ENCODE data around the gene HSPD1.

The HSPD1 gene
- 158 to 160 reads per million in 2 donors for total RNA-seq

GRCh38 chr2:197499594-197500502 is at the start of gene HSPD1, which contains the start of gene HSPE1:
Gene HSPD1, minus strand, starts transcription at chr2:197499840. Its CDS starts 992 bp downstream, at chr2:197498848.
Gene HSPE1, plus strand, starts transcription at chr2:197500379. Its CDS starts 58 bp downstream, at chr2:197500437.
- peak; percentile 96 for DNase-seq

DNA sequence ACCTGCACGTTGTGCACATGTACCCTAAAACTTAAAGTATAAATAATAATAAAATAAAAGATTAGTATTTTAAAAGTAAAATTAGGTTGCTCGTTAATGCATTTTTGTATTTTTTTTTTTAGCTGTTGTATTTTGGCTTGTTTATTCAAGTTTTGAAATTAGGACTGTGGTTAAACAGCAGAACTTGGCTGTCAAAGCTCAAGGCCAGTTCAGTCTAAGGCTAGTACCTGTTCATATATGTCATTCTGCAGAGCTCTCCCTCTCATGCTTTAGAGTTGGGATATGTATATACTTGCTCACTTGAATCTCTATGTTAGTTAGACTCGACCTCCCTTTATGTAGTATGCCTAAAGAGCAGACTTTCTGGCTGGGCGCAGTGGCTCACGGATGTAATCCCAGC is 48.9 kb upstream of the HSPD1 start:
- no peak for DNase-seq

GRCh38 chr2:197547163-197547900 is 47.7 kb upstream of the HSPD1 start:
- no peak for DNase-seq

DNA sequence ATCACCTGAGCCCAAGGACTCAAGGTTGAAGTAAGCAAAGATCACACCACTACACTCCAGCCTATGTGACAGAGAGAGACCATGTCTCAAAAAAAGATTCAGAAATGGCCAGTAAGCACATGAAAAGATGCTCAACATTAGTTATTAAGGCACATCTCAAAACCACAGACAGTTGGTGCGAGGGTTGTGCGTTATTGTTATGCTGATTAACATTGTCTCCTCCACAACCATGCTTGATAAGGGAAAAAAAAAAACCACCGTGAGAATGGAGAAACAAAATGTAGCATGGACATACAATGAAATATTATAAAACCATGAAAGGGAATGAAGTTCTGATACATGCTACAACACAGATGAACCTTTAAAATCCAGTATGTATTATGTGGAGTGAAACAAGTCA is 43.6 kb upstream of the HSPD1 start:
- DNase-seq: no peak

GRCh38 chr2:197539734-197540133 is 40.1 kb upstream of the HSPD1 start:
- no peak for DNase-seq

- DNase-seq: no peak
Observed at GRCh38 chr2:197538412-197538811, 38.8 kb upstream of the HSPD1 start.

GRCh38 chr2:197517150-197517549 is 17.5 kb upstream of the HSPD1 start:
- no peak for DNase-seq

GRCh38 chr2:197516393-197516761 is 16.7 kb upstream of the HSPD1 start:
- DNase-seq: no peak

GRCh38 chr2:197515739-197516392 is 16.2 kb upstream of the HSPD1 start, which contains the start of gene MOB4:
Gene MOB4, plus strand, starts transcription at chr2:197516066. Its CDS starts 21 bp downstream, at chr2:197516087.
- DNase-seq: peak; percentile 91

DNA sequence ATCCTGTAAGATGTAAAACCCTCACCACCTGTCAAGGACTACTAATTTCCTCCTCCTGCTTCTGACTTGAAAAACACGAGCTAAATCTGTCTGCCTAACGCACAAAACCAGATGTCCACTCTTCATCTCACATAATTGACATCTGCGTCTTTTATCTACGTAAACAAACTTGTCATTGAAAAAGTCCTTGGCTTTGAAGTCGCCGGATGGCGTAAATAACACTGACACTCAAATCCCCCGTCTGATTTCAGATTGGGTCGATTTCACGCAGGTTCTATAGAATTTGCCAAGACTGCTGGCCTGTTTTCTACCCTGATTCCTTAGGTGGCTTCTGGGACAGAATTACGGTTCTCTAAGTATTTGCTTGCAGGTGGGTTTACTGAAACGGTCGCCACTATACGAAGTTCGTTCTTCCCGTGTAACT is 15.7 kb upstream of the HSPD1 start:
- DNase-seq: no peak

DNA sequence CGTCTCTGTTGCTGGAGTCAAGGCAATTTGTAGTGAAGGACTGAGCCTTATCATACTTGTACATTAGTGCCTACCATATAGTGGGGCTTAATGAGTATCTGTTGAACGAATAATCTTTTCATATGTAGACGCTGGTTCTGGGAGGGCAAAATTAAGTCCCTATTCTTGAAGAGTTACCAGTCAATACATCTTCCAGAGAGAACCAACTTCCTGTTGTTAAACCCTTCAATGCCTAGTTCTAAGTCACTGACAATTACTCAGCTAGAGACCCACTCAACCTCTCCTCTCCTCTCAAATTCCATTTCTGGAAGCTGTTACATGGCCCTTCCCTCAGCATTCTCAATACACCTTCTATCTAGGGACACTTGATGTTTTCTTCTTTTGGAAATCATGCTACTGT is 15.1 kb upstream of the HSPD1 start:
- no peak for DNase-seq

DNA sequence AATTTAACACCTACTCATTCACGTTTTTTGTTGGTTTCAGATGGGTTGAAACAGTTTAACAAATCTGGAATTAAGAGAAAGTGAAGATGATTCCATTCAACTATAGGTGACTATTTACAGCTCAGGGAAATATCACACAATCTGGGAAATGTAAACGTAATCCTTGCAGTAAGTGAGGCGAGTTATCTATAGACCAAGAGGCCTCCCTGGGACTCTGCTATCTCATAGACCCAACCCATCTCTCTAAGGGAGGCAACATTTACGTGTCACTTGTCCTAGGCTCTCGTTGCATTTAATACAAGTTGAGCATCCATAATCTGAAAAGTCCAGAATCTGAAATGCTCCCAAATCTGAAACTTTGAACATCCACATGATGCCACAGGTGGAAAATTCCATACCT is 14.3 kb upstream of the HSPD1 start:
- no peak for DNase-seq

GRCh38 chr2:197506658-197507057 is 7.0 kb upstream of the HSPD1 start:
- no peak for DNase-seq

DNA sequence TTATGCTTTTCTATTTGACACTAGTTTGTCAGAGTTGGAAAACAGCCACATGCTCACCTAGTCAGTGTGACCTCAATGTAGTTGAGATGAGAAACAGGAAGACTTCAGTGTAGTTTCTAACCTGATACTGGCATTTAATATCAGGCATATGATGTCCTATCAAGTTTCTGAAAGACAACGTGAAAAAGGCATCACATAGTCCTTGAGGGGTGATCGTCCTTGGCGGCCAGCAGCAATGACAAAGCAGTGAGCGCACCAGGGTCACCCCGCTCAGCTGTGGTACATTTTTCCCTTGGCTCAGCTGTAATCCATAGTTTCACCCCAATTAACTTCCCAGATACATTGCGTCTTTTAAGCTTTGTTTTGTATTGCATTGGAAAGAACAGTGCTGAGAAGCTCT is 4.9 kb upstream of the HSPD1 start:
- no peak for DNase-seq

- no peak for DNase-seq
Observed at GRCh38 chr2:197504000-197504399, 4.4 kb upstream of the HSPD1 start.

DNA sequence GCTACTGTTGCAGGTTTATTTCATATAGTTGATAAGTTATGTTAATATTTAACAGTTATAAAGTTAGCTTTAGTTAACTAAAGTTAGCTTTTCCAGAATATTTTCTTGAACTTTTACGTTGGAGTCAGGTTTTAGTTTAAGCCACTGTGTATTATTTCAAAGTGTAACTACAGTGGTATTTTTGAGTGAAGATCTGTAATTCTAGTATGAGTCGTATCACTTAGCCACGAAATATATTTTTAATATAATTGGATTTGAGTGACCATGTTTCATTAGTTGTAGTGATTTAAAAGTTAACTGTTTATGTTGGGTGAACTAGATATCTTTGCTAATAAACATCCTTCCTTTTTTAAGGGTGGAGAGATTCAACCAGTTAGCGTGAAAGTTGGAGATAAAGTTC is 3.0 kb upstream of the HSPD1 start:
- DNase-seq: no peak

- no peak for DNase-seq
Observed at GRCh38 chr2:197502201-197502600, 2.6 kb upstream of the HSPD1 start.

DNA sequence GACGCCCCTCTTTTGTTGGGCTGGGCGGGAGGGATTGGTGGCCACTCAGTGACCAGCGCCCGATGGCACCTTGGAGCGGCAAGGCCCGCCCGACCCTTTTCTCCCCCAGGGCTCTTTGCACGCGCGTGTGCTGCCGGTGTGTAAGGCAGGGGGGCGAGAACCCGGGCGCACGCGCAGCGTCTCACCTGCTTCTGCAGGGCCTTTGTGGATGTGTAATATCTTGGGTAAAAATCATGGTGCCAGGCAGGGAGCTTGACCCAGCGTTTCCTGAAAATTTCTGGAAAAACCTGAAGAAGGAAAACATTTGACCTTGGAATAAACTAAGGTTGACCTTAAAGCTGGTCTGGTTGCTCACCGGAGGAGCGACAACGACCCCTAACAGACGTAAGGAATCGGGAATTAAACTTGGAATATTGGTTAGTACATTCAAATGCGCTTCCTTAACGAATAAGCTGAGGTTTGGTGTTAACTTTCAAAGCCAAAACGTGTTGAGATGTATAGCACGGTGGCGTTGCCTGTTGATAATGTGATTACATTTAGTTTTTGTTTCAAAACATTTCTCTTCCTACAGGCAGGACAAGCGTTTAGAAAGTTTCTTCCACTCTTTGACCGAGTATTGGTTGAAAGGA is 977 bp upstream of the HSPD1 start:
- no peak for DNase-seq

DNA sequence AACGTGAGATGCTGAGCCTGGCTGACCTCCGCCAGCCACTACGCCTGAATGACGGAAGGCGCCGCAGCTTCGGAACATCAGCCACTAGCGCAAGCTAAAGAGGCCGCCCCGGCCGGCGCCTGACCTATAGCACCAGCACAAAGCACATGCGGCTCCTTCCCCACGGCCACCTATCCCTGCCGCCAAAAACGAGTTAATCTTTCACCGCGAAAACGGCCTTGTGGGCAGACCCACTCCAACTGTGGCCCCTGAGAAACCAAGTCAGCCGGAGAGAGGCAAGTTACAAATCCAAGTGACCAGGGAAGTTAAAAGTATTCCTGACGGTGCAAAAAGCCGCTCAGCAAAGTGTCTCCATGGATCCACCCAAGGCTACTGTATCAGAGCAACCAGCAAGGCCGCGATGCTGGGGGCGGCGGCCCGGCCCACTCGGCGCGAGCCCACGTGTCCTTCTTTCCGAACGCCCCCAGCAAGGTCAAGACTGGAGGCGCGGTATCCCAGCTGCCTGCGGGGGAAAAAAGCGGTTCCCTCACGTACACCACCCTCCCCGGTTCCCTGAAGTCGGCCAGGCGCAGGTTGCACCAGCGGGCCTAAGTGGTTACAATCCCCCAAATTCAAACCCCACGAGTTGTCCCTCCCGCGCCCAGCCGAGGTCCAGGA is 575 bp downstream of the HSPD1 start:
- peak; percentile 30 for DNase-seq

- DNase-seq: no peak
Observed at GRCh38 chr2:197498235-197498936, 1.3 kb downstream of the HSPD1 start.

GRCh38 chr2:197497326-197497725 is 2.3 kb downstream of the HSPD1 start:
- no peak for DNase-seq

GRCh38 chr2:197496695-197497094 is 2.9 kb downstream of the HSPD1 start:
- no peak for DNase-seq
